HCT116 (cell line): ENCODE measurements around the gene CUEDC1. TPM values are rescaled to one million over a fixed set of nuclear protein-coding genes. Genes with fewer than 3 reads are reported as not detected.
A peak's percentile ranks its signal among the peaks of the same experiment; 100 is the strongest.

Experiments used
- ATAC-seq: fragments of 200-7000 bp; cut with Tn5 transposase; 2 replicates; pipeline ENCODE4 v1.9.1; 2020; ENCODE audit warnings: mild to moderate bottlenecking, moderate library complexity
- BruUV-seq: library from RNA; stranded (reverse); fragments of 400-500 nt; replicated peaks from 2 replicates; lab custom pipeline; 2021; lab: Mats Ljungman, UMichigan
- CTCF ChIA-PET: fragments of 300-600 bp; sonication (Branson Sonifier 250); formaldehyde crosslinking; loops from one replicate; lab custom pipeline; 2021; ENCODE audit warnings: antibody characterized with exemption; lab: Charles Lee
- POLR2A ChIA-PET: fragments of 300-600, 350-600 bp; sonication (Branson Sonifier 250); formaldehyde crosslinking; loops from one replicate; lab custom pipeline; 2021; ENCODE audit warnings: antibody characterized with exemption; lab: Charles Lee
- RAD21 ChIA-PET, 2 experiments: fragments of 300-600 bp; sonication (Branson Sonifier 250); formaldehyde crosslinking; loops; one replicate each; lab custom pipeline; 2023; ENCODE audit warnings: low total read pairs in 2 of 2; ENCODE audit not compliant: uncharacterized antibody in 2 of 2, unreplicated experiment in 2 of 2, low non-redundant PET in 1 of 2; lab: Charles Lee
- DNase-seq: peaks from one replicate; pipeline ENCODE4 v3.0.0-alpha.2; 2010; ENCODE audit warnings: low read depth, low spot score
- H2AFZ ChIP-seq: fragments of 200-600 bp; shearing (Covaris generic), sonication (generic); 2 replicates; pipeline ENCODE4 v1.6.1; 2017; ENCODE audit warnings: low read depth, mixed run types, mixed read lengths, antibody characterized with exemption, low read length; ENCODE audit not compliant: poor library complexity, severe bottlenecking
- H3K27ac ChIP-seq: 2 replicates; pipeline ENCODE4 v1.5.1; 2012; ENCODE audit warnings: low read depth, low read length
- H3K27me3 ChIP-seq: fragments of 200-600 bp; sonication (generic); 2 replicates; pipeline ENCODE4 v1.6.1; 2016; ENCODE audit warnings: mixed run types, low read length, mixed read lengths; ENCODE audit not compliant: insufficient read depth
- H3K36me3 ChIP-seq, 2 experiments: fragments of 200-500 bp in 1 of 2; fragments of 200-600 bp in 1 of 2; sonication (Bioruptor generic) in 1 of 2; sonication (generic) in 1 of 2; 2 replicates each; pipeline versions ENCODE4 v1.5.1 to v1.6.1; 2014 to 2016; ENCODE audit warnings: low read length in 2 of 2, inconsistent platforms in 1 of 2, mixed read lengths in 1 of 2, mixed run types in 1 of 2; ENCODE audit not compliant: insufficient read depth in 2 of 2, control insufficient read depth in 1 of 2
- H3K4me1 ChIP-seq, 2 experiments: fragments of 200-600 bp in 1 of 2; sonication (generic) in 1 of 2; 2 replicates each; pipeline versions ENCODE4 v1.5.1 to v1.6.1; 2012 to 2017; ENCODE audit warnings: low read length in 2 of 2, inconsistent platforms in 1 of 2, mild to moderate bottlenecking in 1 of 2, mixed read lengths in 1 of 2, mixed run types in 1 of 2, moderate library complexity in 1 of 2; ENCODE audit not compliant: insufficient read depth in 2 of 2, control insufficient read depth in 1 of 2
- H3K4me2 ChIP-seq: fragments of 200-600 bp; sonication (generic); 2 replicates; pipeline ENCODE4 v1.6.1; 2017; ENCODE audit warnings: mixed run types, low read length, mixed read lengths
- H3K4me3 ChIP-seq, 2 experiments: fragments of 200-600 bp in 1 of 2; sonication (generic) in 1 of 2; replicated peaks in 1 of 2; 2 replicates each; pipeline ENCODE4 v1.5.1; 2011 to 2016; ENCODE audit warnings: low read length in 2 of 2, control low read depth in 1 of 2, low read depth in 1 of 2, mild to moderate bottlenecking in 1 of 2, mixed read lengths in 1 of 2, mixed run types in 1 of 2
- H3K79me2 ChIP-seq: fragments of 200-600 bp; sonication (generic); 2 replicates; pipeline ENCODE4 v1.6.1; 2017; ENCODE audit warnings: mild to moderate bottlenecking, mixed run types, low read length, moderate library complexity, mixed read lengths; ENCODE audit not compliant: insufficient read depth
- H3K9ac ChIP-seq: fragments of 200-600 bp; sonication (generic); 2 replicates; pipeline ENCODE4 v1.6.1; 2016; ENCODE audit warnings: low read length, mixed read lengths
- H3K9me2 ChIP-seq: fragments of 200-600 bp; sonication (generic), shearing (Covaris generic); 2 replicates; pipeline ENCODE4 v1.6.1; 2017; ENCODE audit warnings: mixed run types, mild to moderate bottlenecking, moderate library complexity; ENCODE audit not compliant: insufficient read depth
- H3K9me3 ChIP-seq, 2 experiments: fragments of 200-500 bp in 1 of 2; fragments of 200-600 bp in 1 of 2; sonication (Bioruptor generic) in 1 of 2; sonication (generic) in 1 of 2; 2 replicates each; pipeline ENCODE4 v1.6.1; 2014 to 2017; ENCODE audit warnings: low read length in 2 of 2, mixed read lengths in 2 of 2, inconsistent platforms in 1 of 2, low read depth in 1 of 2, mild to moderate bottlenecking in 1 of 2, mixed run types in 1 of 2, moderate library complexity in 1 of 2; ENCODE audit not compliant: control insufficient read depth in 1 of 2, insufficient read depth in 1 of 2
- H4K20me1 ChIP-seq: fragments of 200-600 bp; sonication (generic), shearing (Covaris generic); 2 replicates; pipeline ENCODE4 v1.6.1; 2017; ENCODE audit warnings: mixed run types, mild to moderate bottlenecking, moderate library complexity; ENCODE audit not compliant: insufficient read depth
- CEBPB ChIP-seq: IDR thresholded peaks from 2 replicates; pipeline ENCODE4 v1.6.1; 2012; ENCODE audit warnings: low read depth
- EGR1 ChIP-seq: IDR thresholded peaks from 2 replicates; pipeline ENCODE4 v1.6.1; 2012; ENCODE audit warnings: low read depth
- EZH2 ChIP-seq: fragments of 200-600 bp; sonication (generic); IDR thresholded peaks from 2 replicates; pipeline ENCODE4 v1.6.1; 2017; ENCODE audit warnings: antibody characterized with exemption, mixed run types
- FOSL1 ChIP-seq: IDR thresholded peaks from 2 replicates; pipeline ENCODE4 v1.6.1; 2012; ENCODE audit warnings: low read depth
- JUND ChIP-seq: IDR thresholded peaks from 2 replicates; pipeline ENCODE4 v1.6.1; 2012
- POLR2A ChIP-seq: IDR thresholded peaks from 2 replicates; pipeline ENCODE4 v1.7.0; 2011; ENCODE audit warnings: borderline replicate concordance; ENCODE audit not compliant: insufficient read depth, insufficient read length; ENCODE audit errors: extremely low read depth
- POLR2AphosphoS5 ChIP-seq: IDR thresholded peaks from 2 replicates; pipeline ENCODE4 v1.6.1; 2011; ENCODE audit warnings: mild to moderate bottlenecking, low read depth, low read length, moderate library complexity
- RAD21 ChIP-seq: IDR thresholded peaks from 2 replicates; pipeline ENCODE4 v1.6.1; 2012; ENCODE audit warnings: low read depth, mild to moderate bottlenecking
- SP1 ChIP-seq: IDR thresholded peaks from 2 replicates; pipeline ENCODE4 v1.6.1; 2012; ENCODE audit warnings: low read depth
- YY1 ChIP-seq: IDR thresholded peaks from 2 replicates; pipeline ENCODE4 v1.6.1; 2011; ENCODE audit warnings: low read length, low read depth, moderate library complexity, mild to moderate bottlenecking; ENCODE audit not compliant: insufficient replicate concordance; ENCODE audit errors: extremely low read depth
- ZBTB33 ChIP-seq: IDR thresholded peaks from 2 replicates; pipeline ENCODE4 v1.6.1; 2011; ENCODE audit warnings: mild to moderate bottlenecking, low read length, moderate library complexity; ENCODE audit not compliant: insufficient replicate concordance; ENCODE audit errors: extremely low read depth
- ZNF274 ChIP-seq: fragments of 200-500 bp; sonication (Bioruptor generic); IDR thresholded peaks from 2 replicates; pipeline ENCODE4 v1.6.1; 2014; ENCODE audit warnings: mild to moderate bottlenecking, low read depth, low read length, inconsistent platforms
- intact Hi-C: fragments of 100-400 bp; cut with micrococcal nuclease; formaldehyde crosslinking; loops from 2 replicates; pipeline ENCODE4 v1.10.0; 2022
- total RNA-seq: library from RNA; stranded (reverse); gene quantifications from one replicate; pipeline ENCODE4 v1.2.1, GENCODE V29; 2021; ENCODE audit not compliant: unreplicated experiment

Gene CUEDC1
- total RNA-seq, 1 experiment from 2014 or later = 60.2 TPM

- H3K27me3 ChIP-seq = no peaks in the 10 kb centered on the region
- H3K9me2 ChIP-seq = no peaks in the 10 kb centered on the region
- peaks cover 2 to 41% of the 10 kb centered on the region in 2 experiments; a peak in 2 of 4 replicates for H3K36me3 ChIP-seq
- POLR2A ChIA-PET = interaction anchor here (0.9 to 1.5 kb wide), 3 partner anchors 14 to 208 kb away, joined by 3 to 4 read pairs (median 3); partner anchors contain the start of gene DYNLL2
- H3K9me3 ChIP-seq = no peaks in the 10 kb centered on the region
- intact Hi-C loops = loop anchor here (5.0 kb wide), 1 partner anchor 113 kb away; the partner anchor contains the start of gene VEZF1
- no peak for DNase-seq
- no peaks in the 10 kb centered on the region for H4K20me1 ChIP-seq
- H3K27ac ChIP-seq = peak overlapping the region; percentile 68
- BruUV-seq = no TSS peak
- H3K4me1 ChIP-seq = peaks cover 71 to 98% of the 10 kb centered on the region in 2 experiments
- TF ChIP-seq POLR2AphosphoS5 (no peak), SP1 (no peak), POLR2A (no peak), EZH2 (no peak), YY1 (no peak), RAD21 (no peak), ZBTB33 (no peak), CEBPB (no peak), EGR1 (no peak), FOSL1 (no peak), JUND (no peak), ZNF274 (no peak)
- TF ChIP-seq, all 23 proteins: peak for 0
- ATAC-seq = no peak
- CTCF ChIA-PET = interaction anchor here (1.0 to 4.3 kb wide), 10 partner anchors 16 to 298 kb away, joined by 3 to 28 read pairs (median 6); no protein-coding TSS in a partner anchor
- Histone ChIP-seq H3K4me2 (peak overlapping the region; percentile 86), H3K9ac (peak overlapping the region; percentile 72), H2AFZ (no peak overlapping the region), H3K4me3 (peak overlapping the region; percentile 17 to 45), H3K79me2 (peaks cover 4% of the 10 kb centered on the region; the same call in 1 of the 2 replicates)
- RAD21 ChIA-PET = interaction anchor here (0.6 to 1.9 kb wide), 8 partner anchors 14 to 216 kb away, joined by 3 to 10 read pairs (median 3); partner anchors contain the start of gene VEZF1 (in 1 of the 2)
These were observed 80.5 kb downstream of the CUEDC1 start for GRCh38 chr17:57874434-57875289.
